ENCODE measurements around the gene MFSD12.

The MFSD12 gene

GRCh38 chr19:3520166-3521103 is 37.0 kb downstream of the MFSD12 start:
- TF ChIP-seq, protein P1, sequence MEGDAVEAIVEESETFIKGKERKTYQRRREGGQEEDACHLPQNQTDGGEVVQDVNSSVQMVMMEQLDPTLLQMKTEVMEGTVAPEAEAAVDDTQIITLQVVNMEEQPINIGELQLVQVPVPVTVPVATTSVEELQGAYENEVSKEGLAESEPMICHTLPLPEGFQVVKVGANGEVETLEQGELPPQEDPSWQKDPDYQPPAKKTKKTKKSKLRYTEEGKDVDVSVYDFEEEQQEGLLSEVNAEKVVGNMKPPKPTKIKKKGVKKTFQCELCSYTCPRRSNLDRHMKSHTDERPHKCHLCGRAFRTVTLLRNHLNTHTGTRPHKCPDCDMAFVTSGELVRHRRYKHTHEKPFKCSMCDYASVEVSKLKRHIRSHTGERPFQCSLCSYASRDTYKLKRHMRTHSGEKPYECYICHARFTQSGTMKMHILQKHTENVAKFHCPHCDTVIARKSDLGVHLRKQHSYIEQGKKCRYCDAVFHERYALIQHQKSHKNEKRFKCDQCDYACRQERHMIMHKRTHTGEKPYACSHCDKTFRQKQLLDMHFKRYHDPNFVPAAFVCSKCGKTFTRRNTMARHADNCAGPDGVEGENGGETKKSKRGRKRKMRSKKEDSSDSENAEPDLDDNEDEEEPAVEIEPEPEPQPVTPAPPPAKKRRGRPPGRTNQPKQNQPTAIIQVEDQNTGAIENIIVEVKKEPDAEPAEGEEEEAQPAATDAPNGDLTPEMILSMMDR (IDR thresholded peaks at IDR 0.05; ENCODE audit: borderline replicate concordance, insufficient read depth, low read depth, low read length) = no peak
- no peak overlapping the region for H3K4me3 ChIP-seq (ENCODE audit: low read depth, low read length)

DNA sequence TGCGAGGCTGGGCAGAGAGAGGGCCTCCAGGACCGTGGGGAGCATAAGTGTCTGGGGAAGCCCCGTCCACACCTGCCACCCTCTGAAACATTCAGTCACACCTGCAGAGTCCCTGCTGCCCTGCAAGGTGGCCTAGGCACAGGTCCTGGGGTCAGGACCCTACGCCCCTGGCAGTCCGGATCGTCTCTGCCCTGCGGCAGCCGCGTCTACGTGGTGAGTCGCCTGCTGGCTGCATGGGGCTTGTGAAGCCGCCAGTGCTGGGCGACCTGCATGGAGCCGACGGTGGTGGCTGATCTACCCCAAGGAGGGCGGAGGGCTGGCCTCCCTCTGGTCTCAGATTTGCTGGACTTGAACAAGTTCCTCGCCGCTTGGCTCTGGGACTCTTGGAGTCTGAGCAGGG is 38.3 kb downstream of the MFSD12 start:
- TF ChIP-seq, protein P1 (IDR thresholded peaks at IDR 0.05; ENCODE audit: borderline replicate concordance, insufficient read depth, low read depth, low read length) = no peak
- H3K4me3 ChIP-seq (ENCODE audit: low read depth, low read length) = no peak overlapping the region

- TF ChIP-seq, protein P1 (IDR thresholded peaks at IDR 0.05; ENCODE audit: borderline replicate concordance, insufficient read depth, low read depth, low read length) = no peak
- H3K4me3 ChIP-seq (ENCODE audit: low read depth, low read length) = no peak overlapping the region
These were observed 38.7 kb downstream of the MFSD12 start for GRCh38 chr19:3518659-3519058.

DNA sequence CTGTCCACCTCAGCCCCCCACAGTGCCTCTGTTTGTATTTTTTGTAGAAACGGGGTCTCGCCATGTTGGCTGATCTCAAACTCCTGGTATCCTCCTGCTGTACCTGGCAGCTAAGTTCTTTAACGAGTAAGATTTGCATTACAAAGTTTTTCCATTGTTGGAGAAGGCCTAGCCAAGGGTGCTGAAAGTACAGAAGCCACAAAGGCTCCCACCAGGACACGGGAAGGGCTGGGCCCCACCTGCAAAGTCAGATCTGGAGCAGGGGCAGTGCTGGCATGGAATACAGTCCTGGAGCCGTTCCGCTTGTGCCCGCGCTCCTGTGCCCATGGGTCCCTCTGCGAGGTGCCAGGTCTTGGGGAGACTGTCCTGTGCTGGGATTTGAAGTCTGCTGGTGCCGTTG is 39.1 kb downstream of the MFSD12 start:
- TF ChIP-seq, protein P1 (IDR thresholded peaks at IDR 0.05; ENCODE audit: borderline replicate concordance, insufficient read depth, low read depth, low read length) = no peak
- no peak overlapping the region for H3K4me3 ChIP-seq (ENCODE audit: low read depth, low read length)

DNA sequence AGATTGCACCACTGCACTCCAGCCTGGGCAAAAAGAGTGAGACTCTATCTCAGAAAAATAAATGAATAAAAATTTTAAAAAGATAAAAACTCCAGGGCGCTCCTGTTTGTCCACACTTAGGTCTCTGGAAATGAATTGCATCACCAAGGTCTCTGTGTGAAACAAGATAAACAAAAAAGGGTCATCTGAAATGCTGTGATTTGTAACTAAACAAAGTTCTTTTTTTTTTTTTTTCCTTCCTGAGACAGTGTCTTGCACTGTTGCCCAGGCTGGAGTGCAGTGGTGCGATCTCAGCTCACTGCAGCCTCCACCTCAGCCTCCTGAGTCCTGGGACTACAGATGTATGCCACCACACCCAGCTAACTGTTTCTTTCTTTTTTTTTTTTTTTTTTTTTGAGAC is 39.7 kb downstream of the MFSD12 start:
- no peak overlapping the region for H3K4me3 ChIP-seq (ENCODE audit: low read depth, low read length)
- TF ChIP-seq, protein P1 (IDR thresholded peaks at IDR 0.05; ENCODE audit: borderline replicate concordance, insufficient read depth, low read depth, low read length) = no peak

DNA sequence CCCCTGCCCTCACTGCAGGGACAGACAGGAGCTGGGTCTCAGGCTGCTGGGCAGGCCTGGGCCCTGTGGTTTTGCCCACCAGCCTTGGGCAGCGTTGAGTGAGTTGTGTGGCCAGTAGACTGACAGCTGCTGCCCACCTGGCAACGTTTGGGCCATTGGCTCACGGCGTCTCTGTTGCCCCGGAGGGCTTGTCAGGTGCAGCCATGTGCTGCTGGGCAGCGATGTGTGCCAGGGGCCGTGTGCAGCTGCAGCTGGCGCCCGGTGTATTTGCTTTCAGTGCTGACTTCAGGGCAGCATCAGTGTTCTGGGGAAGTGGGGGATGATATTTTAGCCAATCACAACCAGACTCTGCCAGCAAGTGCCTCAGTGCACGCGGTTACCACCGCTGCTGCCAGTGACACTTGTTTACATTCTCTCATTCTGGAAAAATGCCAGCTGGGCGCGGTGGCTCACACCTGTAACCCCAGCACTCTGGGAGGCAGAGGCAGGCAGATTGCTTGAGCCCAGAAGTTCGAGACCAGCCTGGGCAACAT is 40.6 kb downstream of the MFSD12 start:
- TF ChIP-seq, protein P1 (IDR thresholded peaks at IDR 0.05; ENCODE audit: borderline replicate concordance, insufficient read depth, low read depth, low read length) = no peak
- no peak overlapping the region for H3K4me3 ChIP-seq (ENCODE audit: low read depth, low read length)

Measured in GM12875 (cell line).